Activated T-cell treated with anti-CD3 and anti-CD28 coated beads, Interleukin-2, amount 50 U/mL, for 1 hour (primary cell): ENCODE data around the gene PTPRN2.

Experiments
- DNase-seq: peaks from one replicate; pipeline ENCODE4 v3.0.0-alpha.2; 2020

The PTPRN2 gene

GRCh38 chr7:158272509-158273137, 315.0 kb downstream of the PTPRN2 start:
- DNase-seq: no peak

GRCh38 chr7:158272091-158272490, 315.5 kb downstream of the PTPRN2 start:
- no peak for DNase-seq

GRCh38 chr7:158271646-158272045, 316.0 kb downstream of the PTPRN2 start:
- no peak for DNase-seq

GRCh38 chr7:158270856-158271413, 316.7 kb downstream of the PTPRN2 start:
- no peak for DNase-seq

GRCh38 chr7:158270106-158270775, 317.4 kb downstream of the PTPRN2 start:
- no peak for DNase-seq

GRCh38 chr7:158268816-158269535, 318.6 kb downstream of the PTPRN2 start:
- no peak for DNase-seq

GRCh38 chr7:158267742-158268435, 319.7 kb downstream of the PTPRN2 start:
- DNase-seq: no peak

- no peak for DNase-seq
Observed at GRCh38 chr7:158266817-158267741, 320.5 kb downstream of the PTPRN2 start.

GRCh38 chr7:158266426-158266816, 321.2 kb downstream of the PTPRN2 start:
- DNase-seq: no peak

GRCh38 chr7:158265743-158266080, 321.9 kb downstream of the PTPRN2 start:
- no peak for DNase-seq

- DNase-seq: no peak
Observed at GRCh38 chr7:158264881-158265742, 322.5 kb downstream of the PTPRN2 start.

GRCh38 chr7:158263964-158264748, 323.5 kb downstream of the PTPRN2 start:
- no peak for DNase-seq

GRCh38 chr7:158263110-158263963, 324.3 kb downstream of the PTPRN2 start:
- no peak for DNase-seq

- DNase-seq: no peak
Observed at GRCh38 chr7:158262284-158263109, 325.1 kb downstream of the PTPRN2 start.

- no peak for DNase-seq
Observed at GRCh38 chr7:158261362-158262235, 326.0 kb downstream of the PTPRN2 start.

GRCh38 chr7:158260567-158261361, 326.9 kb downstream of the PTPRN2 start:
- no peak for DNase-seq
